ENCODE results near the gene DDX10.

DNA sequence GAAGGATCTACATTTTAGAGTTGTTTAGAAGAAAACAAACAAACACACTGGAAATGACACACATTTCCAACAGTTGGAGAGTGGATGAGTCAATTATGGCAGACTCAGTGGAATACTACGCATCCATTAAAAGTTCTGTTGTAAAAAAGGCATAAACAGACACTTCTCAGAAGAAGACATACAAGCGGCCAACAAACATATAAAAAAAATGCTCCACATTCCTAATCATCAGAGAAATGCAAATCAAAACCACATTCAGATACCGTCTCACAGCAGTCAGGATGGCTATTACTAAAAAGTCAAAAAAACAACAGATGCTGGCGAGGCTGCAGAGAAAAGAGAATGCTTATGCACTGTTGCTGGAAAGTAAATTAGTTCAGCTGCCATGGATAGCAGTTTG is 298.2 kb downstream of the DDX10 start:
- TF ChIP-seq POLR2A (IDR thresholded peaks at IDR 0.05; ENCODE audit: low read length) (no peak), GATA1 (IDR thresholded peaks at IDR 0.05; ENCODE audit: low read depth, low read length) (no peak)

All from erythroblast (primary cell).